NCI-H128 (cell line): ENCODE results near the gene UBE2J1.
"Not testable (repeated sequence)": the region's sequence is repeated elsewhere in the genome, so short reads cannot be mapped to it uniquely, and the experiment has no call there.

ENCODE experiments used
- DNase-seq: peaks from one replicate; lab custom pipeline; 2025; ENCODE audit not compliant: unreplicated experiment; lab: John Stamatoyannopoulos, UW

The UBE2J1 gene

GRCh38 chr6:89321131-89321970, 31.2 kb downstream of the UBE2J1 start:
- no peak for DNase-seq

DNA sequence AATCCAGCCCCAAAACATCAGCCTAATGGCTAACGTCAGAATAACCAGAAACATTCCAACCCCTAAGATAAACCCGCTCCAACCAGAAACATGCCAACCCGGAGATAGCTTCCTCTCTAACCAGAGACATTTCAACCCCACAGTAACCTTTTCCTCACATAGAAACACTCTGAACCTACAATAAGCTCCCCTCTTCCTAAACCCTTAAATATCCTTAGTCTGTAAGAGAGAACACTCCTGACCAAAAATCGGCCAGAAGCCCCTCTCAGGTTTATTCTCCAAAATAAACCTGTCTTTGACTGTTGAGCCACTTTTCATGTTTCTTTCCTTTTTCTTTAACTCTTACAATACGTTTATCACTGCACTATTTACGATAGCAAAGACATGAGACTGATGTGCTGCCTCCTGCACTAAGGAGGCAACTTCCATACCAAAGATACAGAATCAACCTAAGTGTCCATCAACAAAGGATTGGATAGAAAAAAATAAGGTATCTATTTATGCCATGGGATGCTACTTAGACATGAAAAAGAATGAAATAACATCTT, 32.4 kb downstream of the UBE2J1 start:
- no peak for DNase-seq

- DNase-seq = no peak
Observed at GRCh38 chr6:89317067-89317466, 35.5 kb downstream of the UBE2J1 start.

- no peak for DNase-seq
Observed at GRCh38 chr6:89315249-89315885, 37.2 kb downstream of the UBE2J1 start, which contains the start of gene GABRR2. Gene GABRR2, minus strand, starts transcription at chr6:89315299. Its CDS starts 134 bp downstream, at chr6:89315165.

DNA sequence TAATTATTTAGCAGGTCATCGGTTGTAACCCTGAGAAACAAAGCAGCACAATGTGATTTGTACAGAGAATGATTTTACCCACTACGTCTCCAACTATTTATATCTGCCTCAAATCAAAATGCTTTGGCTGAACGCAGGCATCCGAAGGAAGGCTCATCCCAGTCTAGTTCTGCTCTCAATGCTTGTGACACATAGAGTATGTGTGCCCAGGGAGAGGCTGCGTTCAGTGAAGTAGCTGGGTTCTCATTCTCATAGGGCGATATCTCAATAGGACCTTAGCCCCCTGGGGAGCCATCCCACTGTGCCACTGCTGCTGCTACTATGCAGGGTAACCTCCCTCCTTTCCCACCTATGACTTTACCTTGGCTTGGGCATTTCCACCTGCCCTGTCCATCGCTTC, 37.8 kb downstream of the UBE2J1 start:
- DNase-seq = no peak

DNA sequence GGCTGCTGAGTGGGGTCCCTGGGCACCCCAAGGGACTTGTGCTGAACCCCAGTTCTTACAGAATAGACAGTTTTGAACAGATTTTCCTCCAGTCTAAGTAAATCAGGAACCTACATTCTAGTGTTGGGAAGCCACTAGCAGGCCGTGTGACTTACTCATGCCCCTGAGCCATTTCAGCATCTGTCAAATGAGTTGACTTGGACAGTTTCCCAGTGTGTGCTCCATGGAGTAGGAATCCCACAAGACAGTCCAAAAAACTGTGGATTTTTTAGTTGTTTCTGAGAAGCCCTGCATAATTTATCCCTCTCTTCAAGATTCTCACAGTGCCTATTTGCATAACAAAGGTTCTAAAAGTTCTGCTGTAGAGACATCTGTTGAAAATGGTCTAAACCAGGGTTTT, 39.5 kb downstream of the UBE2J1 start:
- DNase-seq = no peak

DNA sequence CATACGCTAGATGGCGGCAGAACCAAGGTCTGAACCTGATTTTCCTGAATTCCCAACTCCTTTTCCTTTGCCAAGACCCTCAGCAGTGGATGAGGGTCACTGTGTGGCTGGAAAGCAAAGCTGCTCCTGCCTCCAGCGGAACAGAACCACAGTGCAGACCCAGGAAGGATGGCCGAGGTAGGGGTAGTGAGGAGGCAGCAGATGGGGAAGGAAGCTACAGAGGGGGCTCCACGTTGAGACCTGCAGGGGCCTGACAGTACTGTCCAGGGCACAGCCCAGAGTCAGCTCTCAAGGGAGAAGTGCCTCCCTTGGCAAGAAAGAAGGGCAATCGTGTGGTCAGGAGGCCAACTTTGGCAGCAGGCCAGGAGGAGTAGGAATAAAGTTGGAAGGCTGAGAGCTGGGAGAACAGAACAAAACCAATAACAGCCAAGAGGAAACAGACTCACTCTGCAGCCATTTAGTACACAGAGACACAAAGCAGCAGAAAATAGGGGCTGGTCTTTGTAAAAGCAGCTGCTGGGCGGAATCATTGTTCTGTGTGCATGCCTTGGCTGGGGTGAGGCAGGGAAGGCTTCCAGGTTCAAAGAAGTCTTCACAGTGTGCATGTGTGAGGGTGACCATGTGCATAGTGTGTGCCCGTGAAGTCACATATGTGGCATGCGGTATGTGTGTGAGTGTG, 40.5 kb downstream of the UBE2J1 start:
- DNase-seq = no peak

DNA sequence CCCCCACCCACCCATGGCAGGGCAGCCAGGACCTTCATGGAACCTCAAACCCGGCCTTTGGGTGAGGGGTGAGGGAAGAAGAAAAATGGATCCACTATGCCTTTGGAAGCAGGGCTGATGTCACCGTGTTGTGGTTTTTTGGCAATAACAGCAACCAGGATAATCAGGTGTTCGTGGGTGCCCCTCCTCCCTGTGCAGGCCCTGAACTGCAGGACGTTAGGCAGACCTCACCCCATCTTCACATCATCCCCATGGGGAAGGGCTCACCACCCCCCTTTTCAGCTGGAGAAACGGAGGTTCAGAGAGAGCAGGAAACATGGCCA, 41.0 kb downstream of the UBE2J1 start:
- no peak for DNase-seq

DNA sequence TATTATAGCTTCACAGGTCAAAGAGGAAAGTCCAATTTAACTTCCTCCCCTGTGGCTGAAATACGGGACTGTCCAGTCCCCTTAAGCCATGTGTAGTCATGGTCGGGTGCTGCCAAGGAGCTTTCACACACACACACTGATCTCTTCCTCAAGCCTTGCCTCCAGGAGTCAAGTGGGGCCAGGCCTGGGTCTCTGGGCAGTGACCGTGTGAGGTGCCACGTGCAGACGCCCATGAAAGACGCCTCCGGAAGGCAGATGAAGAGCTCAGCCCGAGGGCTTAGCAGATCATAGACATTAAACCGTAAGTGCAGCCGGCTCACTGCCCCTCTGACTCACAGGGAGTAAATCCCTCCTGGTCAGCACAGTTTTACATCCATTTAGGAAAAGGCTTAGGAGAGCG, 41.6 kb downstream of the UBE2J1 start:
- no peak for DNase-seq

DNA sequence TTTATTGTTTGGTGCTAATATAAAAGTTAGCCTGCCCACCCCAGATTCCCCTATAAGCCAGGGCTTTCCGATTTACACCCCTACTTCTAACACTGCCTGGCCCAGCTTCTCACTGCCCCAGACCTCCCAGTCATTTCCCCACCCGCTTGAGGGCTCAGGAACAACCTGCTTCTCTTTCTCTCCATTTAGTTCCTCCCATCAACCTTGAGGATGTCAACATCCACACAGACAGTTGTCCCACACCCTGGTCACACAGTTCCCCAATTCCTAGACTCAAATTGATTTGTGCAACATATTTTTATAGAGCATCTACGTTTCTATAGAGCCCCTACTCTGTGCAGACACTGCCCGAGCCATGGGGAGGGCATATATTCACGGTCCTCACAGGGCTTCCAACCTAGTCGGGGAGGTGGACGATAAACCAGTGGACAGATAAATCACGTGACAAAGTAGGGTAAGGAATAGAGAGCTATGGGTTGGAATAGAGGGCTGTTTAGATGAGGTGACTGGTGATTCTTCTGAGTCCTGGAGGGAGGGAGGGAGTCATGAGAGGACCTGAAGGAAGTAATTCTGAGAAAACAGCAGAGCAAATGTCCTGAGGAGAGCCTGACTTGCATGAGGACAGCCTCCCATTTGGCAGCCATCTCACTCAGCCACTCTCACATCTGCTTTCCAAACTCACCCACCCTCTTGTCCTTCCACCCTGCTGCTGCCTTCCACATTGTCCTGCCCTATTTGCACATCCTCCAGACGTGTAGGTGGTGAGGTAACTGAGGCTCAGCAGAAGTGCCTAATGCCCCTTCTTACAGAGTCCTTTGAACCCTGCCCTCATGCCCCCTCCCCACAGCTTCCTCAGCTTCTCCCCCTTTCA, 43.8 kb downstream of the UBE2J1 start:
- no peak for DNase-seq

DNA sequence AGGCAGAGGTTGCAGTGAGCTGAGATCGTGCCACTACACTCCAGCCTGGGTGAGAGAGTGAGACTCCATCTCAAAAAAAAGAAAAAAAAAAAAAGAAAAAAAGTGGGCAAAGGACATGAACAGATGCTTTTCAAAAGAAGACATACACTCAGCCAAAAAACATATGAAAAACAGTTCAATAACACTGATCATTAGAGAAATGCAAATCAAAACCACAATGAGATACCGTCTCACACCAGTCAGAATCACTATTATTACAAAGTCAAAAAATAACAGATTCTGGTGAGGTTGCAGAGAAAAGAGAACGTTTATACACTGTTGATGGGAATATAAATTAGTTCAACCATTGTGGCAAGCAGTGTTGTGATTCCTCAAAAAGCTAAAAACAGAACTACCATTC, 48.0 kb downstream of the UBE2J1 start:
- not testable (repeated sequence) for DNase-seq

- no peak for DNase-seq
Observed at GRCh38 chr6:89302936-89303335, 49.6 kb downstream of the UBE2J1 start.

DNA sequence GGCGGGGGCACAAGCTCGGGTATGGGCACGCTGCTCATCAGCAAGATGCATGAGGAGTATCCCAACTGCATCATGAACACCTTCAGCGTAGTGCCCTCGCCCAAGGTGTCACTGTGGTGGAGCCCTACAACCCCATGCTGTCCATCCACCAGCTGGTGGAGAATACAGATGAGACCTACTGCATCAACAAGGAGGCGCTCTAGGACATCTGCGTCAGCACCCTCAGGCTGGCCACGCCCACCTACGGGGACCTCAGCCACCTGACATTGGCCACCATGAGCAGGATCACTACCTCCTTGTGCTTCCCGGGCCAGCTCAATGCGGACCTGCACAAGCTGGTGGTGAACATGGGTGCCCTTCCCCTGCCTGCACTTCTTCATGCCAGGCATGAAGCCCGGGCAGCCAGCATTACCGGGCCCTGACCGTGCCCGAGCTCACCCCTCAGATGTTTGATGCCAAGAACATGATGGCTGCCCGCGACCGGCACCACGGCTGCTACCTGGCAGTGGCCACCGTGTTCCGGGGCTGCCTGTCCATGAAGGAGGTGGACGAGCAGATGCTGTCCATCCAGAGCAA, 50.2 kb downstream of the UBE2J1 start:
- DNase-seq = no peak

DNA sequence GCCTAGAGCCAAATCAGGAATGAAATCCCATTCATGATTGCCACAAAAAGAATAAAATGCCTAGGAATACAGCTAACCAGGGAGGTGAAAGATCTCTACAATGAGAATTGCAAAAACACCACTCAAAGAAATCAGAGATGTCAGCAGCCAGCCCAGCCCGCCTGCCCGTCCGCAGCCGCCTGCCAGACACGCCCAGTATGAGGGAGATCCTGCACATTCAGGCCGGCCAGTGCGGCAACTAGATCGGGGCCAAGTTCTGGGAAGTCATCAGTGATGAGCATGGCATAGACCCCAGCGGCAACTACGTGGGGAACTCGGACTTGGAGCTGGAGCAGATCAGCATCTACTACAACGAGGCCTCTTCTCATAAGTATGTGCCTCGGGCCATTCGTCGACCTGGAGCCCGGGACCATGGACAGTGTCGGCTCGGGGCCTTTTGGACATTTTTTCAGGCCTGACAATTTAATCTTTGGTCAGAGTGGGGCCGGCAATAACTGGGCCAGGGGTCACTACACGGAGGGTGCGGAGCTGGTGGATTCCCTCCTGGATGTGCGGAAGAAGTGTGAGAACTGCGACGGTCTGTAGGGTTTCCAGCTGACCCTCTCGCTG, 50.8 kb downstream of the UBE2J1 start:
- no peak for DNase-seq

GRCh38 chr6:89299466-89299850, 53.1 kb downstream of the UBE2J1 start:
- DNase-seq = no peak

DNA sequence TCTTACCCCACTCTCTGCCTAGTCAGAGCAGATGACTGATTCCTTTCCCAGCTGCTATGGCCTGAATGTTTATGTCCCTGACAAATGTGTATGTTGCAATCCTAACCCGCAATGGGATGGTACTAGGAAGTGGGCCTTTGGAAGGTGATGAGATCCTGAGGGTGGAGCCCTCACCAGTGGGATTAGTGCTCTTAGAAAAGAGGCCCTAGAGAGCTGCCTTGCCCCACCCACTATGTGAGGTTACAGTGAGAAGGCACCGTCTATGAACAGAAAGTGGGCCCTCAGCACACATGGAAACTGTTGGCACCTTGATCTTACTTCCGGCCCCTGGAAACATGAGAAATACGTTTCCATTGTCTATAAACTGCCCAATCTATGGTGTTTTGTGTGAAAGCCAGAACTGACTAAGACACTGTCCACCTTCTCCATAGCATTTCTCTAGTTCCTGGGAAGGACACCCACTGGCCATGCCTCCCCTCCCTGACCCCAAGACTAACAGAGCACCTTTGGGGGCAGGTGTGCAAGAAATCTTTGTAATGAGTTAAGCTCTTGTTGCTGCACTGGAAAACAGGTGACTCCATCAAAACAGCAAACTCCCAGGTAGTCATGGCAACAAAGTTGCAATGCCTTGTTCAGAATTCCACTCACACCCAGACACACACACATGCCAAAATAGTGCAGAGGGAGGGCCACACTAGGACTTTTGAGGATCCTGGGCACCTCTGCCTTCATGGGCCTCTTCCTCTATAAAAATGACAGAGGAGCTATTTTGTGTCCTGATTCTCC, 53.6 kb downstream of the UBE2J1 start:
- no peak for DNase-seq

DNA sequence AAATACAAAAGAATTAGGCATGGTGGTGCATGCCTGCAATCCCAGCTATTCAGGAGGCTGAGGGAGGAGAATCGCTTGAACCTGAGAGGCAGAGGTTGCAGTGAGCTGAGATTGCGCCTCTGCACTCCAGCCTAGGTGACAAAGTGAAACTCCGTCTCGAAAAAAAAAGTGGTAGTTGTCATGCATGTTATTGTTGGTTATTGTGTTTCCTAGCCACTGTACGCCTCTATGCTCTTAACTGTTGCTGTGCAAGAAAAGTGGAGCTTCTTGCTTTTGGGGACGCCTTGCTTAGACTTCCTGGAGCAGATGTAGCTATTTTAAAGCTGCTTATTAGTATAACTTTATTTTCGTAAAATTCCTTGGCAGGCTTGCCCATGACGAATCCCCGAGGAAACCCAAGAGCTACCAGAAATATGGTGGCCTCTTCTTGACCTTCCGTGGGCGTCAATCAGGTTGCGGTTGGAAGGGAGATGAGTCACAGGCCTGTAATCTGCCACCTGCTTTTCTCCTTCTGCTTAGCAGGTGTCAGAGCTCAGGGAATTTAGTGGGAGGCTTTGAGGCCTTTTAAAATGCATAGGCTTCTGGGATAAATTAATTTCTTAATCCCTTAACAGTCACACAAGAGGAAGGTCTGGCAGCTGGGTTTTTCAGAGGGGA, 54.7 kb downstream of the UBE2J1 start:
- no peak for DNase-seq

DNA sequence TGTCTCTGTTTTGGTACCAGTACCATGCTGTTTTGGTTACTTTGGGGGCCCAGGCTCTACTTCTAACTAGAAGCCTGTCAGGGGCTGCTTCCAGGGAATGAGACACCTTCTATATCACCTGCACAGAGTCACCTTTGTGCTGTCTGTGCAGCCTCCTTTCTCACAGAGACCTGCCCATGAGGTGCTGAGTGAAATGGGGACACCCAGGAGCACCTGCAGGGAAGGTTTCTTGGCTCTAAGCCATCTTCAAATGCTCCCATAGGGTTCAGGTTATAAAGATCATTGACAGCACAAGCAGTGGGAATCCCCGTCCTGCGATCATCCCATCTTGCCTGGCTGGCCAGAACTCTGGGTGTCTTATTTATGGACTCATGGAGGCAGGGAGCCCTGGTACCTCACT, 56.5 kb downstream of the UBE2J1 start:
- DNase-seq = no peak

GRCh38 chr6:89295116-89295515, 57.4 kb downstream of the UBE2J1 start:
- not testable (repeated sequence) for DNase-seq
